GM23338 (cell line): Measurements from ENCODE around the gene TMEM123. TPM values are rescaled to one million over a fixed set of nuclear protein-coding genes. Genes with fewer than 3 reads are reported as not detected.

Experiments used
- ATAC-seq: fragments of 200-7000 bp; cut with Tn5 transposase; 3 replicates; pipeline ENCODE4 v1.9.1; 2020
- DNase-seq: peaks from one replicate; pipeline ENCODE4 v3.0.0-alpha.2; 2015; ENCODE audit warnings: low spot score
- H2AFZ ChIP-seq: fragments of 200-600 bp; sonication (generic); 2 replicates; pipeline ENCODE4 v1.8.0; 2016; ENCODE audit warnings: antibody characterized with exemption, mild to moderate bottlenecking, moderate library complexity
- H3F3A ChIP-seq: fragments of 200-600 bp; sonication (generic); replicated peaks from 2 replicates; pipeline ENCODE4 v1.8.0; 2017; ENCODE audit warnings: antibody characterized with exemption, mixed run types, low read depth
- H3K27ac ChIP-seq: fragments of 200-600 bp; sonication (generic); 2 replicates; pipeline ENCODE4 v1.6.1; 2016; ENCODE audit warnings: low read depth
- H3K27me3 ChIP-seq: fragments of 200-600 bp; sonication (generic); 2 replicates; pipeline ENCODE4 v1.8.0; 2016; ENCODE audit warnings: mild to moderate bottlenecking, mixed run types, moderate library complexity; ENCODE audit not compliant: insufficient read depth
- H3K36me3 ChIP-seq: fragments of 200-600 bp; sonication (generic); 2 replicates; pipeline ENCODE4 v1.8.0; 2016; ENCODE audit warnings: mild to moderate bottlenecking; ENCODE audit not compliant: insufficient read depth
- H3K4me1 ChIP-seq: fragments of 200-600 bp; sonication (generic); 2 replicates; pipeline ENCODE4 v1.8.0; 2016; ENCODE audit warnings: mild to moderate bottlenecking, moderate library complexity; ENCODE audit not compliant: insufficient read depth
- H3K4me2 ChIP-seq: fragments of 200-600 bp; sonication (generic); 2 replicates; pipeline ENCODE4 v1.7.1; 2017; ENCODE audit warnings: mixed run types
- H3K4me3 ChIP-seq: fragments of 200-600 bp; sonication (generic); 2 replicates; pipeline ENCODE4 v1.6.1; 2016; ENCODE audit warnings: mixed run types
- H3K79me2 ChIP-seq: fragments of 200-600 bp; sonication (generic); replicated peaks from 2 replicates; pipeline ENCODE4 v1.8.0; 2017; ENCODE audit warnings: mild to moderate bottlenecking; ENCODE audit not compliant: insufficient read depth
- H3K9me2 ChIP-seq: fragments of 200-600 bp; sonication (generic); 2 replicates; pipeline ENCODE4 v1.8.0; 2017; ENCODE audit not compliant: insufficient read depth
- H4K20me1 ChIP-seq: fragments of 200-600 bp; sonication (generic); replicated peaks from 2 replicates; pipeline ENCODE4 v1.8.0; 2017; ENCODE audit warnings: mild to moderate bottlenecking; ENCODE audit not compliant: insufficient read depth
- H3K27ac Mint-ChIP-seq: 2 replicates; pipeline ENCODE4 v1.8.0; 2020; ENCODE audit warnings: inconsistent platforms, mild to moderate bottlenecking, moderate library complexity, mixed read lengths
- H3K27me3 Mint-ChIP-seq: 3 replicates; pipeline ENCODE4 v1.8.0; 2022; ENCODE audit warnings: low read depth, mild to moderate bottlenecking, moderate library complexity, mixed read lengths, inconsistent platforms; ENCODE audit not compliant: insufficient read depth, poor library complexity
- H3K36me3 Mint-ChIP-seq: 3 replicates; pipeline ENCODE4 v1.8.0; 2021; ENCODE audit warnings: low read depth, mild to moderate bottlenecking, inconsistent platforms, moderate library complexity, mixed read lengths
- H3K4me1 Mint-ChIP-seq: 3 replicates; pipeline ENCODE4 v1.8.0; 2020; ENCODE audit warnings: mild to moderate bottlenecking, inconsistent platforms, mixed read lengths
- H3K4me3 Mint-ChIP-seq: 3 replicates; pipeline ENCODE4 v1.8.0; 2021; ENCODE audit warnings: moderate library complexity, mild to moderate bottlenecking, inconsistent platforms, mixed read lengths
- H3K9me3 Mint-ChIP-seq: 3 replicates; pipeline ENCODE4 v1.8.0; 2020; ENCODE audit warnings: moderate library complexity, mild to moderate bottlenecking, inconsistent platforms, mixed read lengths
- EZH2phosphoT487 ChIP-seq: fragments of 200-600 bp; sonication (generic); IDR thresholded peaks from one replicate; pipeline ENCODE4 v1.8.1; 2018; ENCODE audit warnings: antibody characterized with exemption; ENCODE audit not compliant: unreplicated experiment
- JUNB ChIP-seq: IDR thresholded peaks from one replicate; pipeline ENCODE4 v1.6.1; 2016; ENCODE audit warnings: antibody characterized with exemption; ENCODE audit not compliant: unreplicated experiment
- STAT1 ChIP-seq: IDR thresholded peaks from one replicate; pipeline ENCODE4 v1.6.1; 2016; ENCODE audit warnings: antibody characterized with exemption; ENCODE audit not compliant: unreplicated experiment
- ZNF331 ChIP-seq: fragments of 250-450 bp; sonication (Bioruptor Pico); IDR thresholded peaks from 2 replicates; pipeline ENCODE4 v1.5.0; 2020; ENCODE audit warnings: low read depth, mild to moderate bottlenecking, moderate library complexity
- polyA plus RNA-seq: library from polyadenylated mRNA; unstranded; fragments of >200 nt; fragmentation: Nextera tagmentation; extraction: Ambion mirVana; gene quantifications from 2 replicates; pipeline ENCODE4 v1.2.1, GENCODE V29; 2016
- total RNA-seq: library from RNA; depleted of rRNA; stranded (reverse); fragments of >200 nt; shearing (Covaris generic); gene quantifications from 2 replicates; pipeline ENCODE4 v1.2.3, GENCODE V29; 2014
- TF ChIP-seq, protein P1 (sequence below): fragments of 250-450 bp; sonication (Bioruptor Pico); IDR thresholded peaks from 2 replicates; pipeline ENCODE4 v1.5.0; 2020; ENCODE audit warnings: mild to moderate bottlenecking, moderate library complexity
- TF ChIP-seq, protein P2 (sequence below): IDR thresholded peaks from 2 replicates; pipeline ENCODE4 v1.6.1; 2016; ENCODE audit warnings: antibody characterized with exemption

Gene TMEM123
- total and polyA plus RNA-seq, 2 experiments from 2014 or later, result 44.1 to 61.0 TPM

GRCh38 chr11:102419181-102419580 lies 33.4 kb downstream of the TMEM123 start (continued):
- TF ChIP-seq EZH2phosphoT487, result no peak
- TF ChIP-seq, protein P1, sequence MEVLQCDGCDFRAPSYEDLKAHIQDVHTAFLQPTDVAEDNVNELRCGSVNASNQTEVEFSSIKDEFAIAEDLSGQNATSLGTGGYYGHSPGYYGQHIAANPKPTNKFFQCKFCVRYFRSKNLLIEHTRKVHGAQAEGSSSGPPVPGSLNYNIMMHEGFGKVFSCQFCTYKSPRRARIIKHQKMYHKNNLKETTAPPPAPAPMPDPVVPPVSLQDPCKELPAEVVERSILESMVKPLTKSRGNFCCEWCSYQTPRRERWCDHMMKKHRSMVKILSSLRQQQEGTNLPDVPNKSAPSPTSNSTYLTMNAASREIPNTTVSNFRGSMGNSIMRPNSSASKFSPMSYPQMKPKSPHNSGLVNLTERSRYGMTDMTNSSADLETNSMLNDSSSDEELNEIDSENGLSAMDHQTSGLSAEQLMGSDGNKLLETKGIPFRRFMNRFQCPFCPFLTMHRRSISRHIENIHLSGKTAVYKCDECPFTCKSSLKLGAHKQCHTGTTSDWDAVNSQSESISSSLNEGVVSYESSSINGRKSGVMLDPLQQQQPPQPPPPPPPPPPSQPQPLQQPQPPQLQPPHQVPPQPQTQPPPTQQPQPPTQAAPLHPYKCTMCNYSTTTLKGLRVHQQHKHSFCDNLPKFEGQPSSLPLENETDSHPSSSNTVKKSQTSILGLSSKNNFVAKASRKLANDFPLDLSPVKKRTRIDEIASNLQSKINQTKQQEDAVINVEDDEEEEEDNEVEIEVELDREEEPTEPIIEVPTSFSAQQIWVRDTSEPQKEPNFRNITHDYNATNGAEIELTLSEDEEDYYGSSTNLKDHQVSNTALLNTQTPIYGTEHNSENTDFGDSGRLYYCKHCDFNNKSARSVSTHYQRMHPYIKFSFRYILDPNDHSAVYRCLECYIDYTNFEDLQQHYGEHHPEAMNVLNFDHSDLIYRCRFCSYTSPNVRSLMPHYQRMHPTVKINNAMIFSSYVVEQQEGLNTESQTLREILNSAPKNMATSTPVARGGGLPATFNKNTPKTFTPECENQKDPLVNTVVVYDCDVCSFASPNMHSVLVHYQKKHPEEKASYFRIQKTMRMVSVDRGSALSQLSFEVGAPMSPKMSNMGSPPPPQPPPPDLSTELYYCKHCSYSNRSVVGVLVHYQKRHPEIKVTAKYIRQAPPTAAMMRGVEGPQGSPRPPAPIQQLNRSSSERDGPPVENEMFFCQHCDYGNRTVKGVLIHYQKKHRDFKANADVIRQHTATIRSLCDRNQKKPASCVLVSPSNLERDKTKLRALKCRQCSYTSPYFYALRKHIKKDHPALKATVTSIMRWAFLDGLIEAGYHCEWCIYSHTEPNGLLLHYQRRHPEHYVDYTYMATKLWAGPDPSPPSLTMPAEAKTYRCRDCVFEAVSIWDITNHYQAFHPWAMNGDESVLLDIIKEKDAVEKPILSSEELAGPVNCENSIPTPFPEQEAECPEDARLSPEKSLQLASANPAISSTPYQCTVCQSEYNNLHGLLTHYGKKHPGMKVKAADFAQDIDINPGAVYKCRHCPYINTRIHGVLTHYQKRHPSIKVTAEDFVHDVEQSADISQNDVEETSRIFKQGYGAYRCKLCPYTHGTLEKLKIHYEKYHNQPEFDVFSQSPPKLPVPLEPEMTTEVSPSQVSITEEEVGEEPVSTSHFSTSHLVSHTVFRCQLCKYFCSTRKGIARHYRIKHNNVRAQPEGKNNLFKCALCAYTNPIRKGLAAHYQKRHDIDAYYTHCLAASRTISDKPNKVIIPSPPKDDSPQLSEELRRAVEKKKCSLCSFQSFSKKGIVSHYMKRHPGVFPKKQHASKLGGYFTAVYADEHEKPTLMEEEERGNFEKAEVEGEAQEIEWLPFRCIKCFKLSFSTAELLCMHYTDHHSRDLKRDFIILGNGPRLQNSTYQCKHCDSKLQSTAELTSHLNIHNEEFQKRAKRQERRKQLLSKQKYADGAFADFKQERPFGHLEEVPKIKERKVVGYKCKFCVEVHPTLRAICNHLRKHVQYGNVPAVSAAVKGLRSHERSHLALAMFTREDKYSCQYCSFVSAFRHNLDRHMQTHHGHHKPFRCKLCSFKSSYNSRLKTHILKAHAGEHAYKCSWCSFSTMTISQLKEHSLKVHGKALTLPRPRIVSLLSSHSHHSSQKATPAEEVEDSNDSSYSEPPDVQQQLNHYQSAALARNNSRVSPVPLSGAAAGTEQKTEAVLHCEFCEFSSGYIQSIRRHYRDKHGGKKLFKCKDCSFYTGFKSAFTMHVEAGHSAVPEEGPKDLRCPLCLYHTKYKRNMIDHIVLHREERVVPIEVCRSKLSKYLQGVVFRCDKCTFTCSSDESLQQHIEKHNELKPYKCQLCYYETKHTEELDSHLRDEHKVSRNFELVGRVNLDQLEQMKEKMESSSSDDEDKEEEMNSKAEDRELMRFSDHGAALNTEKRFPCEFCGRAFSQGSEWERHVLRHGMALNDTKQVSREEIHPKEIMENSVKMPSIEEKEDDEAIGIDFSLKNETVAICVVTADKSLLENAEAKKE (CRISPR knock-in tag), result no peak
- TF ChIP-seq JUNB, result no peak
- TF ChIP-seq STAT1, result no peak
- TF ChIP-seq, protein P2, sequence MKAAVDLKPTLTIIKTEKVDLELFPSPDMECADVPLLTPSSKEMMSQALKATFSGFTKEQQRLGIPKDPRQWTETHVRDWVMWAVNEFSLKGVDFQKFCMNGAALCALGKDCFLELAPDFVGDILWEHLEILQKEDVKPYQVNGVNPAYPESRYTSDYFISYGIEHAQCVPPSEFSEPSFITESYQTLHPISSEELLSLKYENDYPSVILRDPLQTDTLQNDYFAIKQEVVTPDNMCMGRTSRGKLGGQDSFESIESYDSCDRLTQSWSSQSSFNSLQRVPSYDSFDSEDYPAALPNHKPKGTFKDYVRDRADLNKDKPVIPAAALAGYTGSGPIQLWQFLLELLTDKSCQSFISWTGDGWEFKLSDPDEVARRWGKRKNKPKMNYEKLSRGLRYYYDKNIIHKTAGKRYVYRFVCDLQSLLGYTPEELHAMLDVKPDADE, result no peak

DNA sequence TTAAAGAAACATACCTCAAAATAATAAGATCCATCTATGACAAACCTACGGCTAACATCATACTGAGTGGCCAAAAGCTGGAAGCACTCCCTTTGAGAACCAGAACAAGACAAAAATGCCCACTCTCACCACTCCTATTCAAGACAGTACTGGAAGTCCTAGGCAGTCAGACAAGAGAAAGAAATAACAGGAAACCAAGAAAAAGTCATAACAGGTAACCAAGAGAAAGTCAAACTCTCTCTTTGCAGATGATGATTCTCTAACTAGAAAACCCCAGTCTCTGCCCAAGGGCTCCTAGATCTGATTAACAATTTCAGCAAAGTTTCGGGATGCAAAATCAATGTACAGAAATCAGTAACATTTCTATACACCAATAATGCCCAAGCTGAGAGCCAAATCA lies 35.6 kb downstream of the TMEM123 start:
- Histone ChIP-seq H3F3A (no peaks in the 10 kb centered on the region), H4K20me1 (peaks cover 3% of the 10 kb centered on the region), H3K9me2 (no peaks in the 10 kb centered on the region), H2AFZ (no peak overlapping the region), H3K4me1 (no peaks in the 10 kb centered on the region), H3K27ac (no peak overlapping the region), H3K27me3 (no peaks in the 10 kb centered on the region), H3K79me2 (peaks cover 55% of the 10 kb centered on the region), H3K4me2 (no peak overlapping the region), H3K4me3 (no peak overlapping the region), H3K36me3 (no peaks in the 10 kb centered on the region)
- Mint-ChIP-seq H3K4me1 (no peaks in the 10 kb centered on the region), H3K36me3 (peaks cover 28% of the 10 kb centered on the region), H3K27ac (no peak overlapping the region), H3K27me3 (no peaks in the 10 kb centered on the region), H3K4me3 (no peak overlapping the region), H3K9me3 (peaks cover 14% of the 10 kb centered on the region; the same call in 2 of the 3 replicates)
- TF ChIP-seq ZNF331 (CRISPR knock-in tag), result no peak
- TF ChIP-seq, protein P2, result no peak
- DNase-seq, result no peak
- ATAC-seq, result no peak
